ENCODE data around the gene PITPNM3.

- TF ChIP-seq CTCF (conservative IDR thresholded peaks at IDR 0.05; ENCODE audit: low read depth in 2 of 2) (no peak), EZH2 (IDR thresholded peaks at IDR 0.05; ENCODE audit: low read depth, unreplicated experiment) (no peak), POLR2AphosphoS5 (IDR thresholded peaks at IDR 0.05; ENCODE audit: low read depth) (no peak), CREB1 (CRISPR knock-in tag; IDR thresholded peaks at IDR 0.05; ENCODE audit: low read depth) (no peak), ETS1 (IDR thresholded peaks at IDR 0.05) (no peak)
Observed at GRCh38 chr17:6561446-6561845, 5.1 kb upstream of the PITPNM3 start.
